Neural cell (in vitro differentiated cells): ENCODE results near the gene SPSB3. TPM values are rescaled to one million over a fixed set of nuclear protein-coding genes. Genes with fewer than 3 reads are reported as not detected.

Experiments
- H2AFZ ChIP-seq: fragments of 200-600, 300-800 bp; sonication (generic), shearing (Covaris generic); 2 replicates; pipeline ENCODE4 v1.6.0; 2014; ENCODE audit warnings: low read depth, mild to moderate bottlenecking, antibody characterized with exemption, low read length, moderate library complexity
- H3F3A ChIP-seq: fragments of 200-600 bp; shearing (Covaris generic); 2 replicates; pipeline ENCODE4 v1.6.1; 2016; ENCODE audit warnings: mild to moderate bottlenecking, moderate library complexity, mixed read lengths, antibody characterized with exemption, low read length; ENCODE audit not compliant: insufficient read depth, poor library complexity, severe bottlenecking
- H3K27ac ChIP-seq: fragments of 200-600, 300-800 bp; sonication (generic), shearing (Covaris generic); 2 replicates; pipeline ENCODE4 v1.5.1; 2014; ENCODE audit warnings: mild to moderate bottlenecking, low read length, moderate library complexity
- H3K27me3 ChIP-seq: fragments of 300-800, 200-600 bp; sonication (generic), shearing (Covaris generic); 2 replicates; pipeline ENCODE4 v1.6.0; 2014; ENCODE audit warnings: mild to moderate bottlenecking, low read depth, low read length, moderate library complexity; ENCODE audit not compliant: insufficient read depth
- H3K36me3 ChIP-seq: fragments of 300-800, 200-600 bp; sonication (generic), shearing (Covaris generic); 2 replicates; pipeline ENCODE4 v1.5.1; 2014; ENCODE audit warnings: mild to moderate bottlenecking, antibody characterized with exemption, low read length, moderate library complexity; ENCODE audit not compliant: insufficient read depth
- H3K4me2 ChIP-seq: fragments of 300-800, 200-600 bp; sonication (generic), shearing (Covaris generic); 2 replicates; pipeline ENCODE4 v1.6.0; 2014; ENCODE audit warnings: mild to moderate bottlenecking, low read length
- H3K4me3 ChIP-seq: fragments of 300-800, 200-600 bp; sonication (generic), shearing (Covaris generic); 2 replicates; pipeline ENCODE4 v1.5.1; 2014; ENCODE audit warnings: mild to moderate bottlenecking, low read length, moderate library complexity
- H3K79me2 ChIP-seq: fragments of 200-600 bp; shearing (Covaris generic); replicated peaks from 2 replicates; pipeline ENCODE4 v1.6.0; 2014; ENCODE audit warnings: mild to moderate bottlenecking, low read length, moderate library complexity; ENCODE audit not compliant: insufficient read depth
- H3K9ac ChIP-seq: fragments of 300-800, 200-600 bp; sonication (generic), shearing (Covaris generic); 2 replicates; pipeline ENCODE4 v1.6.1; 2016; ENCODE audit warnings: mild to moderate bottlenecking, low read length, mixed read lengths
- H3K9me2 ChIP-seq: fragments of 200-600 bp; shearing (Covaris generic); 2 replicates; pipeline ENCODE4 v1.6.1; 2016; ENCODE audit warnings: mild to moderate bottlenecking, low read length, mixed read lengths; ENCODE audit not compliant: insufficient read depth
- H3K9me3 ChIP-seq: fragments of 200-600, 300-800 bp; sonication (generic), shearing (Covaris generic); 2 replicates; pipeline ENCODE4 v1.6.1; 2016; ENCODE audit warnings: mild to moderate bottlenecking, mixed run types, low read length, moderate library complexity, mixed read lengths
- H4K20me1 ChIP-seq: fragments of 200-600 bp; shearing (Covaris generic); 2 replicates; pipeline ENCODE4 v1.6.1; 2016; ENCODE audit warnings: mild to moderate bottlenecking, mixed run types; ENCODE audit not compliant: insufficient read depth
- CTCF ChIP-seq: fragments of 450-650 bp; IDR thresholded peaks from 2 replicates; pipeline ENCODE4 v1.5.1; 2014; ENCODE audit warnings: antibody characterized with exemption, mild to moderate bottlenecking, moderate library complexity; ENCODE audit not compliant: poor library complexity, severe bottlenecking
- EP300 ChIP-seq: fragments of 450-650 bp; conservative IDR thresholded peaks from 2 replicates; pipeline ENCODE4 v1.6.1; 2014; ENCODE audit warnings: antibody characterized with exemption, mild to moderate bottlenecking, moderate library complexity; ENCODE audit not compliant: poor library complexity, severe bottlenecking
- EZH2 ChIP-seq: fragments of 200-600, 300-800 bp; shearing (Covaris generic), sonication (generic); IDR thresholded peaks from 2 replicates; pipeline ENCODE4 v1.6.1; 2014; ENCODE audit warnings: antibody characterized with exemption, low read length, borderline replicate concordance, mild to moderate bottlenecking; ENCODE audit not compliant: insufficient read depth, poor library complexity, severe bottlenecking
- MXI1 ChIP-seq: fragments of 450-650 bp; conservative IDR thresholded peaks from 2 replicates; pipeline ENCODE4 v1.6.1; 2014; ENCODE audit warnings: antibody characterized with exemption, mild to moderate bottlenecking; ENCODE audit not compliant: poor library complexity, severe bottlenecking
- POLR2AphosphoS5 ChIP-seq: IDR thresholded peaks from 2 replicates; pipeline ENCODE4 v1.6.1; 2012
- RAD21 ChIP-seq: fragments of 450-650 bp; conservative IDR thresholded peaks from 2 replicates; pipeline ENCODE4 v1.6.1; 2014; ENCODE audit warnings: antibody characterized with exemption, mild to moderate bottlenecking, moderate library complexity
- REST ChIP-seq: IDR thresholded peaks from 2 replicates; pipeline ENCODE4 v1.6.1; 2012; ENCODE audit warnings: borderline replicate concordance
- SMC3 ChIP-seq: fragments of 450-650 bp; conservative IDR thresholded peaks from 2 replicates; pipeline ENCODE4 v1.6.1; 2014; ENCODE audit warnings: antibody characterized with exemption, mild to moderate bottlenecking, moderate library complexity; ENCODE audit not compliant: poor library complexity
- TAF1 ChIP-seq: IDR thresholded peaks from 2 replicates; pipeline ENCODE4 v1.6.1; 2012; ENCODE audit warnings: low read depth
- polyA plus RNA-seq: library from polyadenylated mRNA; depleted of rRNA; stranded (reverse); fragments of >200 nt; gene quantifications from 2 replicates; pipeline ENCODE4 v1.2.3, GENCODE V29; 2014

SPSB3 gene
- polyA plus RNA-seq, 1 donor from 2014 or later, result 315 TPM

DNA sequence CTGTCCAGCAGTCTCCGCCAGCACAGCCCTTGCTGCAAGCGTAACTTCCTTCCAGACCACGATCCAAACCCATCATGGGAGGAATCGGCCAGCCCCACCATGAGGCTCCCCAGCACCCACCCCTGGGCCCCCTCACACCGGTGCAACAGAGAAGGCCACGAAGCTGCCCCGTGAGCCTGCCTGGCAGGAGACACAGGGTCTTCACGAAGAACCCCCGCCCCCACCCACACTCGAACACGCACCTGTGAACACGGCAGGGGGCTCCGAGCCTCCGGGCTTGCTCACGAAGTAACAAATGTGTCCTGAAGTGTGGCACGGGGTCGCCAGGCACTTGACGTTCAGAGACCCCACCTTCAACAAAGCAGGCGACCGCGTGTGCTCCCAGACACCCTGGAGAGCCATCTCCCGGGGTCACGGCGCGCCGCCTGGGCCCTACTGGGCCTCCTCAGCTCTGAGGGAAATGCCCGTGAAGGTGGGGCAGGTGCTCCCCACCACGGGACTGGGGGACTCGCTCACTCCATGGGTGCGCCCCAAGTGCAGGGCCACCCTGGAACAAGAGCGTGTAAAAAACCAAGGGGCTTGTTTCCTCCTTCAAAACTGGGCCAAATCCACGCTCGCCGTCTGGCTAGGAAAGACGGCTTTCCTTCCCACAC lies 36.6 kb upstream of the SPSB3 start:
- H3K9me2 ChIP-seq, result no peaks in the 10 kb centered on the region
- H3K27me3 ChIP-seq, result no peaks in the 10 kb centered on the region
- H4K20me1 ChIP-seq, result no peaks in the 10 kb centered on the region
- H3K4me3 ChIP-seq, result no peak overlapping the region
- H3K36me3 ChIP-seq, result no peaks in the 10 kb centered on the region
- H3K9ac ChIP-seq, result no peak overlapping the region
- TF ChIP-seq TAF1, result no peak
- TF ChIP-seq SMC3, result no peak
- TF ChIP-seq POLR2AphosphoS5, result no peak
- no peak for TF ChIP-seq RAD21
- TF ChIP-seq REST, result no peak
- TF ChIP-seq EP300, result no peak
- no peak for TF ChIP-seq CTCF
- no peak for TF ChIP-seq MXI1
- TF ChIP-seq EZH2, result no peak
- no peak overlapping the region for H3K4me2 ChIP-seq
- H3K9me3 ChIP-seq, result no peaks in the 10 kb centered on the region
- H3K79me2 ChIP-seq, result no peaks in the 10 kb centered on the region
- no peaks in the 10 kb centered on the region for H3F3A ChIP-seq
- H2AFZ ChIP-seq, result no peak overlapping the region
- no peak overlapping the region for H3K27ac ChIP-seq

GRCh38 chr16:1818204-1818872 lies 36.0 kb upstream of the SPSB3 start:
- Histone ChIP-seq H3K27ac (no peak overlapping the region), H3F3A (no peaks in the 10 kb centered on the region), H3K36me3 (no peaks in the 10 kb centered on the region), H3K9me3 (no peaks in the 10 kb centered on the region), H3K4me3 (no peak overlapping the region), H3K27me3 (no peaks in the 10 kb centered on the region), H4K20me1 (no peaks in the 10 kb centered on the region), H3K79me2 (no peaks in the 10 kb centered on the region), H3K9ac (no peak overlapping the region), H2AFZ (no peak overlapping the region), H3K9me2 (no peaks in the 10 kb centered on the region), H3K4me2 (no peak overlapping the region)
- TF ChIP-seq RAD21, result no peak
